H1 (cell line): ENCODE data around the gene TRIB2. TPM values are rescaled to one million over a fixed set of nuclear protein-coding genes. Genes with fewer than 3 reads are reported as not detected.

Experiments
- ASH2L ChIP-seq: fragments of 200-600, 300-600 bp; sonication (generic); IDR thresholded peaks from one replicate; pipeline ENCODE4 v1.7.1; 2017; ENCODE audit warnings: low read length
- BACH1 ChIP-seq: IDR thresholded peaks from 2 replicates; pipeline ENCODE4 v1.6.1; 2012; ENCODE audit warnings: low read length, improper control_type of control experiment
- CBX8 ChIP-seq: fragments of 300-800, 300-1000 bp; sonication (generic); IDR thresholded peaks from 2 replicates; pipeline ENCODE4 v1.7.1; 2016; ENCODE audit warnings: low read depth, low read length, borderline replicate concordance
- CREB1 ChIP-seq: IDR thresholded peaks from 2 replicates; pipeline ENCODE4 v1.6.1; 2012; ENCODE audit warnings: inconsistent platforms
- EGR1 ChIP-seq: IDR thresholded peaks from 2 replicates; pipeline ENCODE4 v1.6.1; 2011; ENCODE audit warnings: low read depth, low read length, borderline replicate concordance
- EZH2 ChIP-seq: fragments of 200-600 bp; sonication (generic); IDR thresholded peaks from 2 replicates; pipeline ENCODE4 v1.7.1; 2012; ENCODE audit warnings: low read depth, mild to moderate bottlenecking, moderate library complexity, low read length, inconsistent platforms; ENCODE audit not compliant: severe bottlenecking
- GABPA ChIP-seq: IDR thresholded peaks from 2 replicates; pipeline ENCODE4 v1.6.1; 2011; ENCODE audit warnings: mild to moderate bottlenecking, low read length, moderate library complexity, borderline replicate concordance; ENCODE audit not compliant: insufficient read depth
- TCF12 ChIP-seq: IDR thresholded peaks from 2 replicates; pipeline ENCODE4 v1.6.1; 2011; ENCODE audit warnings: low read depth, mild to moderate bottlenecking, low read length
- polyA plus RNA-seq, 7 experiments: library from polyadenylated mRNA; depleted of rRNA in 3 of 7; stranded (reverse) in 5 of 7; unstranded in 2 of 7; fragments of >200 nt in 5 of 7; fragments of 200-250 nt in 2 of 7; gene quantifications; 1 replicate in 5 of 7; 2 replicates in 1 of 7; 4 replicates in 1 of 7; pipeline versions ENCODE4 v1.2.1 to v1.2.3, GENCODE V29; 2011 to 2013; ENCODE audit warnings: missing spikeins in 2 of 7, mixed read lengths in 2 of 7
- total RNA-seq: library from RNA; stranded (reverse); fragmentation: NEBNext Ultra II Directional; extraction: Animal tissue kit (Norgen Biotek cat#: 25700); gene quantifications from 2 replicates; pipeline ENCODE4 v1.2.1, GENCODE V29; 2021
- TF ChIP-seq, protein P1 (sequence below): fragments of 300-600 bp; sonication (generic); IDR thresholded peaks from 2 replicates; pipeline ENCODE4 v1.7.1; 2012; ENCODE audit warnings: low read length, moderate library complexity, mild to moderate bottlenecking, inconsistent platforms; ENCODE audit not compliant: insufficient replicate concordance

TRIB2 gene
- total and polyA plus RNA-seq, 2 of the 8 experiments (the other 6 are each of a cell fraction or from before 2014, with no cell fraction given), result 40.8 to 57.0 TPM

GRCh38 chr2:12787891-12788801 lies 71.4 kb downstream of the TRIB2 start (continued):
- TF ChIP-seq, protein P1, sequence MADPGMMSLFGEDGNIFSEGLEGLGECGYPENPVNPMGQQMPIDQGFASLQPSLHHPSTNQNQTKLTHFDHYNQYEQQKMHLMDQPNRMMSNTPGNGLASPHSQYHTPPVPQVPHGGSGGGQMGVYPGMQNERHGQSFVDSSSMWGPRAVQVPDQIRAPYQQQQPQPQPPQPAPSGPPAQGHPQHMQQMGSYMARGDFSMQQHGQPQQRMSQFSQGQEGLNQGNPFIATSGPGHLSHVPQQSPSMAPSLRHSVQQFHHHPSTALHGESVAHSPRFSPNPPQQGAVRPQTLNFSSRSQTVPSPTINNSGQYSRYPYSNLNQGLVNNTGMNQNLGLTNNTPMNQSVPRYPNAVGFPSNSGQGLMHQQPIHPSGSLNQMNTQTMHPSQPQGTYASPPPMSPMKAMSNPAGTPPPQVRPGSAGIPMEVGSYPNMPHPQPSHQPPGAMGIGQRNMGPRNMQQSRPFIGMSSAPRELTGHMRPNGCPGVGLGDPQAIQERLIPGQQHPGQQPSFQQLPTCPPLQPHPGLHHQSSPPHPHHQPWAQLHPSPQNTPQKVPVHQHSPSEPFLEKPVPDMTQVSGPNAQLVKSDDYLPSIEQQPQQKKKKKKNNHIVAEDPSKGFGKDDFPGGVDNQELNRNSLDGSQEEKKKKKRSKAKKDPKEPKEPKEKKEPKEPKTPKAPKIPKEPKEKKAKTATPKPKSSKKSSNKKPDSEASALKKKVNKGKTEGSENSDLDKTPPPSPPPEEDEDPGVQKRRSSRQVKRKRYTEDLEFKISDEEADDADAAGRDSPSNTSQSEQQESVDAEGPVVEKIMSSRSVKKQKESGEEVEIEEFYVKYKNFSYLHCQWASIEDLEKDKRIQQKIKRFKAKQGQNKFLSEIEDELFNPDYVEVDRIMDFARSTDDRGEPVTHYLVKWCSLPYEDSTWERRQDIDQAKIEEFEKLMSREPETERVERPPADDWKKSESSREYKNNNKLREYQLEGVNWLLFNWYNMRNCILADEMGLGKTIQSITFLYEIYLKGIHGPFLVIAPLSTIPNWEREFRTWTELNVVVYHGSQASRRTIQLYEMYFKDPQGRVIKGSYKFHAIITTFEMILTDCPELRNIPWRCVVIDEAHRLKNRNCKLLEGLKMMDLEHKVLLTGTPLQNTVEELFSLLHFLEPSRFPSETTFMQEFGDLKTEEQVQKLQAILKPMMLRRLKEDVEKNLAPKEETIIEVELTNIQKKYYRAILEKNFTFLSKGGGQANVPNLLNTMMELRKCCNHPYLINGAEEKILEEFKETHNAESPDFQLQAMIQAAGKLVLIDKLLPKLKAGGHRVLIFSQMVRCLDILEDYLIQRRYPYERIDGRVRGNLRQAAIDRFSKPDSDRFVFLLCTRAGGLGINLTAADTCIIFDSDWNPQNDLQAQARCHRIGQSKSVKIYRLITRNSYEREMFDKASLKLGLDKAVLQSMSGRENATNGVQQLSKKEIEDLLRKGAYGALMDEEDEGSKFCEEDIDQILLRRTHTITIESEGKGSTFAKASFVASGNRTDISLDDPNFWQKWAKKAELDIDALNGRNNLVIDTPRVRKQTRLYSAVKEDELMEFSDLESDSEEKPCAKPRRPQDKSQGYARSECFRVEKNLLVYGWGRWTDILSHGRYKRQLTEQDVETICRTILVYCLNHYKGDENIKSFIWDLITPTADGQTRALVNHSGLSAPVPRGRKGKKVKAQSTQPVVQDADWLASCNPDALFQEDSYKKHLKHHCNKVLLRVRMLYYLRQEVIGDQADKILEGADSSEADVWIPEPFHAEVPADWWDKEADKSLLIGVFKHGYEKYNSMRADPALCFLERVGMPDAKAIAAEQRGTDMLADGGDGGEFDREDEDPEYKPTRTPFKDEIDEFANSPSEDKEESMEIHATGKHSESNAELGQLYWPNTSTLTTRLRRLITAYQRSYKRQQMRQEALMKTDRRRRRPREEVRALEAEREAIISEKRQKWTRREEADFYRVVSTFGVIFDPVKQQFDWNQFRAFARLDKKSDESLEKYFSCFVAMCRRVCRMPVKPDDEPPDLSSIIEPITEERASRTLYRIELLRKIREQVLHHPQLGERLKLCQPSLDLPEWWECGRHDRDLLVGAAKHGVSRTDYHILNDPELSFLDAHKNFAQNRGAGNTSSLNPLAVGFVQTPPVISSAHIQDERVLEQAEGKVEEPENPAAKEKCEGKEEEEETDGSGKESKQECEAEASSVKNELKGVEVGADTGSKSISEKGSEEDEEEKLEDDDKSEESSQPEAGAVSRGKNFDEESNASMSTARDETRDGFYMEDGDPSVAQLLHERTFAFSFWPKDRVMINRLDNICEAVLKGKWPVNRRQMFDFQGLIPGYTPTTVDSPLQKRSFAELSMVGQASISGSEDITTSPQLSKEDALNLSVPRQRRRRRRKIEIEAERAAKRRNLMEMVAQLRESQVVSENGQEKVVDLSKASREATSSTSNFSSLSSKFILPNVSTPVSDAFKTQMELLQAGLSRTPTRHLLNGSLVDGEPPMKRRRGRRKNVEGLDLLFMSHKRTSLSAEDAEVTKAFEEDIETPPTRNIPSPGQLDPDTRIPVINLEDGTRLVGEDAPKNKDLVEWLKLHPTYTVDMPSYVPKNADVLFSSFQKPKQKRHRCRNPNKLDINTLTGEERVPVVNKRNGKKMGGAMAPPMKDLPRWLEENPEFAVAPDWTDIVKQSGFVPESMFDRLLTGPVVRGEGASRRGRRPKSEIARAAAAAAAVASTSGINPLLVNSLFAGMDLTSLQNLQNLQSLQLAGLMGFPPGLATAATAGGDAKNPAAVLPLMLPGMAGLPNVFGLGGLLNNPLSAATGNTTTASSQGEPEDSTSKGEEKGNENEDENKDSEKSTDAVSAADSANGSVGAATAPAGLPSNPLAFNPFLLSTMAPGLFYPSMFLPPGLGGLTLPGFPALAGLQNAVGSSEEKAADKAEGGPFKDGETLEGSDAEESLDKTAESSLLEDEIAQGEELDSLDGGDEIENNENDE, result no peak
- no peak for TF ChIP-seq EGR1
- no peak for TF ChIP-seq EZH2
- no peak for TF ChIP-seq ASH2L
- TF ChIP-seq GABPA, result no peak
- no peak for TF ChIP-seq TCF12
- TF ChIP-seq CREB1, result no peak
- no peak for TF ChIP-seq CBX8
- TF ChIP-seq BACH1, result no peak
- TF ChIP-seq, all 59 proteins: peak for 0
